Stimulated activated CD8-positive, alpha-beta memory T cell treated with anti-CD3 and anti-CD28 coated beads, Interleukin-4, amount 100 ng/mL, for 1 hour (primary cell): ENCODE measurements around the gene METAP1D.

ENCODE experiments used
- DNase-seq, 2 donors: peaks; one replicate each; pipeline ENCODE4 v3.0.0-alpha.2; 2020; ENCODE audit warnings: low read depth in 2 of 2, low spot score in 1 of 2

Gene METAP1D

DNA sequence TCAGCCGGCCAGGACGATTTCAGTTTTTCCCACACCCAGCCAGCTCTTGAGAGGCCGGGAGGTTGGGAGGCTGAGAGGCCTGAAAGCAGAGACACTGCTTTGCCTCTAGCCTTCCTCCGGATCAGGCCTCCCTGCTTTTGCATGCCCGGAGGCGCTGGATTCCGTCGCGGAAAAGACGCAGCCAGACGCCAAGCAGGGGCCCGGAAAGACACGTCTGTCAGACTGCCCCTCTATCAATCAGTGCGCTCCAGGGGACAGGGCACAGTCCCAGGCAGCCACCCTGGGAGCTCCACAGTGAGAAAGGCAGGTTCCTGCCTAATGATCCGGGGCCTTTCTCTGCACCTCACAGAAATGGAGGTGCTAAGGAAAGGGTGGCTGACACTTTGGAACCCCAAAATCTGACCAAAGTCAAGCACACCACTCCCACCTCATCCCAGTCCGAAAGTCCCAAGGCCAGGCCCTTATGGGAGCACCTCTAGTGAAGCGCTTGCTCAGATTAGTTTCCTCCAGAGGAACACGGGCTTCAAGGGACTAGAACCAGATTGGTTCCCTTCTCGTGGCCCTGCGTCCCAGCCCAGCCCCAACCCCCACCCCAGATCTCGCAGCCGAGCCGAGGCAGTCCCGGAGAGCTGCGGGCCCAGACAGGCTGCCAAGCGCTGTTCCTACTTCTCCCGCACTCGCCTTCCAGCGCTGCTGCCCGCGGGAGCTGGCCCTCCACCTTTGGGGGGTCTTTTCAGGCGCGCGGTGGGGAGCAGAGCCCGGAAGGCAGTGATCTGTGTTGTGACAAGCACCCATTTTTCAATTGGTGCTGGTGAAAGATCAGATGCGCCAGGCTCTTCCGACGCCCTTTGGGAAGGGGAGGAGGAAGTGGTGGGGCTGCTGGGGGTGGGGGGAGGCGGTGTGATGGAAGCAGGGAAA, 90.5 kb downstream of the METAP1D start:
- DNase-seq: no peak

DNA sequence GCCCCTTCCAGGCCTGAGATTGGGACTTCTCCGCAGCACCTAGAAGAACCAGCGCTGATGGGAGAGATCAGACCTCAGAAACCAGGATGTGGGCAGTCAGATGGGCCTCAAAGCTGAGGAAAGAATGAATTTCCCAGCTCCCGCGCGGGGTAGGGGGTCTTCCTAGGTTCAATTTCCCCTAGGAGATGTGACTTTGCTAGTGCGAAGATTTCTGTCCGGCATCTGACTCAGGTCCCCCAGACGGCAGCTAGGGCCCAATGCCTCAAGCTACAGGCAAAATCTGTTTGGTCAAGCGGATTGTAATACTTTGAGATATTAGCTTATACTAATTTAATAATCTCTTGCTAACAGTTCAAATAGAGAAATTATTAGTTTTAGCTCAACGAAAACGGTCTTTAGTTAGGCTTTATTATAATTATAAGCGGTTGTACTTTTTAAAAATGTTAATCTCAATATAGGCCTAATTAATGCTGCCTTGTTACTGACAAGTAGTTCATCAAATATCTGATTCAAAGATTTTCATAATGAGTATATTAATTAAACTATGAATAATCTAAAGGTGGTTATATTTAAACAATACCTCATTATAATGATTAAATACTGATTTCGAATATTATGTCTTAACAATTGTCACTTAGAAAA, 91.4 kb downstream of the METAP1D start:
- DNase-seq: no peak

DNA sequence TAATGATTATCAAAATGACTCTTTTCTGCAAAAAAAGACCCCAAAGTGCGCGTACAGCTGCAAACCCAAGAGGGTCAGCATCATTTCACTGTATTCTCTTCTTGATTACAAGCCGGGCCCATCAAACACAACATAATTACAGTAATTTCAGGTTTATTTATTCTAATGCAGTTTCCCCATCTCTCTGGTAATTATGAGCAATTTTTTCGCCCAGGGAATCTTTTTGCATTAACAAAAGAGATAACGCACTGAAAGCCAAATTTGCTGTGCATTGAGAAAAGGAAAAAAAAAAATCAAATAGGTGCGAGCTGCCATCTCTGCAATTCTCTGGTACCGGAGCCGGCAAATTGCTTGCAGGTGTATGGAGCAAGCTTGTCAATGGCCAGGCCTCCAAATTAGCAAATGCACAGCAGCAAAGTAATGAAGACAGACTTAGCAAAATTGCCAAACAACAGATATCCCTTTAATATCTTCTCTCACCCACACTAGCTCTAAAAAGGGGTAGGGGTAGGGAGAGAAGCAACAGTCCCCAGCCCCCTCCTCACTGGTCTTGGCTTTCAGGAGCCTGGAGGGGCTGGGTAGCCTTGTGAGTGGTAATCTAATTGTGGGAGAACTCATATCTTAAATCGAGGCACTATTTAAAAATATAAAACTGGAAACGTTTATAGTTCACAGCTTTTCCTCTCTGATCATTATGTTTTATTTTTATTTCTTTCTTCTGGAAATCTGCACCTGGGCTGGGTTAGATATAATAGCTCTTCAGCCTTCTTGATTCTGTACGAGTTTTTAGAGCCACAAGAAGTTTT, 92.2 kb downstream of the METAP1D start:
- no peak for DNase-seq

DNA sequence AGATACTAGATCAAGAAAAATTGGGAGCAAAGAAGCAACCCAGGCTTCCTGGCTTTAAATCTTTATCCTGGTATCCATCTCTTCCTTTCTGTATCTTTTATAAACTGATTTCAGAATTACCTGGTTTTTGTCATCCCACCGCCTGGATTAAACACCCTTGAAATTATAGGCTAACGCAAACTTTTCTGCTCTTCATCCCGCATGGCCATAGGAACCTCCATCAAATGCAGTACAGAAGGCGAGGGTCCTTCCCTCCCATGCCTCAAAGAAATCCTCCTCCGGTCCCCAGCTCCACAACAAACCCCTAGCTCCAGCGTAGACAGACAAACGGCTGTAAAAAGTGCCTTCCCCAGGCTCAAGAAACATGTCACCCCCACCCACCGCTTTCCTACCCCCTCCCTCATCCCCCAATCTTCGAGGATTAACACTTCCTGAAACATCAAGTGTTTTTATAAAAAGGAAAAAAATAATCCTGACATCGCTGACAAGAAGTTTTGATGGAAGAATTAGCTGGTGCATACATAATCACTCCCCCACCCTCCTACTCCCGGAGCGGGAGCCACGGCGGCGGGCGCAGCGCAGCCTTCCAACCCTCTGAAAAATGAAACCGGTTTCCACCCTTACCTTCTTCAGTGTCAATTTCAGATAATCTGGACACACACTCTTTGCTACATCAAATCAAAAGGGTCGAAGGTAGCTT, 93.1 kb downstream of the METAP1D start:
- no peak for DNase-seq

DNA sequence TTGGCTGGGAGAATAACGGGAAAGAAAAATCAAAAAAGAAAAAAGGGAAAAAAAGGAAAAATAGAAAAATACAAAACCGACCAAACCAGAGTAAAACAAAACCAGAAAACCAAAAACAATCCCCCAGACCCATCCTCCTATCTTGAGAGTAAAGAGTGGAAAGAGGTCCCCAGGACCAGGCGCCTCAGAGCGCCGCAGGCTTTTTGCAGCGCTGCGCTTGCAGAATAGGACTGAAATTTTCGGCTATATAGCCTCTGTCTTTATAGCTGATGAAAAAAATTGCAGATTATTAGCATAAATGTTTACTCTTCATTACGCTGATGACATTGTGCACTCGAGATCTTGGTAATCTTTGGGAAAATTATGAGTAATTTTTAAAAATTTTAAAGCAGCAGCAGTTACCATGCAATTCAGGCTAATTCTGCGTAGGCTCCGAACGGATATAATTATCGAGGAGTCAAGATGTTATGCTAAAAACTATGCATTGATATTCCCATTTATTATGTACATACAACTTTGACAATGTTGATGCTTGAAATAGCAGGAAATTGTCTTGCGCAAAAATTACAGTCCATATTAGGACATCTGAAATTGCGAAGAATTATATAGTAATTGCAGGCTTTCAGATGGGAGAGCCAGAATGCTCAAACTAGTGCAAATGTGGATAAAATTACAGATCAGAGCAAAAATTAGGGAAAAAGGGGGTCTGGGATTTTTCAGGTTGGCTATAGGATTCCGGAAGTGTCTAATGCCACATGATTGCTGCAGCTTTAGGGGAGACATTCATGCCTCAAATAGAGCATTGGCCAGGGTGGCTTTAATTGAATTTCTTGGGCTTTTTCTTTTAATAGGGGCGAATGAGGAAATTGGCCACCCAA, 93.9 kb downstream of the METAP1D start:
- DNase-seq: no peak

DNA sequence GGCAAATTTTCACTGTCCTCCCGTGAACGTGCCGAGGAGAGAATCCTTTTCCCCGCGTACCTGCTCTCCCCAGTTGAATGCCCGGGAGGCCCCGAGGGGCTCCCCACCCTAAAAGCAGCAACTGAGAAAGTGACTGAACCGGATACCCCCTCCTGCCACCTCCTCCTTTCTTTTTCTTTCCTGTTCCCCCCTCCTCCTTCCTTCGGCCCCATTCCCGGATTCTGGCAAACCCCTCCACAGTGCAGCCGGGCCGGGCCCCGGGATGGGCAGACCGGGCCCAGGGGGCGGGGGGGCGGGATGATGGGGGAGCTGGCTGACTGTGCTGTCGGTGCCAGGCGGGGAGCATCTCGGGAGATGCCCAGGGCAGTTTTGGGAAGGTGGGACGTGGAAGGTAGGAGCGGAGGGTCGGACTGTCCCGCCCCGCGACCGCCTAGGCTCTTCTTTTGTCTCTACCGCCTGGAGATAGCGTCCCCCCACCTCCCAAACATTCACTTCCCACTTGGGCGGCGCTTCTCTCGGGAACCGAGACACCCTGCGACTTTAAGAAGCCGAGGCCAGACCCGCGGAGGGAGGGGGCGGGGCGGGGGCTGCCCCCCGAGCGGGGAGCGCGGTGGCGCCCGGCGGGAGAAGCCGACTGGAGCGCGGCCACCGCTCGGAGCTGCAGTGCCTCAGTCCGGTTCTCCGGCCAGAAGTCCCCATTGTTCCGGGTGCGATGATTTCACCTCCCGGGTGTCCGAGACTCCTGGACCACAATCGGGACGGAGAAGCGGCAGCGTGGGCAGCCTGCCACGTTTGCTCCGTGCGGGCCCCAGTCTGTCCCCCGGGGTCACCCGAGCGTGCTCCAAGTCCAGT, 94.8 kb downstream of the METAP1D start:
- no peak for DNase-seq

DNA sequence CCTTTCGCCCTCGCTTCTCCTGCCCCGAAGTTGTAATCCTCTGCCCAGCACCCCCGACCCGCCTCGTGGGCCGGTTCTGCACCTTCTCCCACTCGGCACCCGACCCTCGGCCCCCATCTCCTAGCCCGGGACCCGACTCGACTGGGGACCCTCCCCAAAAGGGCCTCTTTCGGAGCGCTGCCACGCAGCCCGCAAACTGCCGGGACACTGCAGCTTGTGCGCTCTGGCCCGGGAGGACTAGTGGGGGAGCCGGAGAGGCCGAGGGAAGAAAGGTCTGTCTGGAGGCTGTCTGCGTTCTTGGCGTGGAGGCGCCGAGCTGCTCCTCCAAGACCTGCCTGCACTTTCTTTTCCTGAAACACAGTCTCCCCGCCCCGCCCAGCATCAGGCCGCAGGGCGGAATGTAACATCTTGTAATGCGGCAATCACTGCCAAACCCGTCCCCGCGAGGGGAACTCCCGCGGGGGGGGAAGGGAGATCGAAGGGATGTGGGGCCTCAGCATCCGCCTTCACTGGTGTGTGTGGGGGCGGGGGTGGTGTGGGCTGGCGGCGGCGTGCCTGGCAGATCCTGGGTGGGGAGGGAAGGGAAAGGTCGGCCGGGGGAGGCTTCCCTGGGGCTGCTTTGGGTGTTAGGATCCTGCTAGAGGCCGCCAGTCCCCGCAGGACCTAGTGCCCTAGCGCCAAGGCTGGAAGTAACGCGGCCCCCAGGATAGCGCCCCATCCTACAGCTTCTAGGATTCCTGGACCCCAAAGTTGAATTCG, 95.6 kb downstream of the METAP1D start:
- peak in 1 of 2 donors; percentile 48 for DNase-seq

DNA sequence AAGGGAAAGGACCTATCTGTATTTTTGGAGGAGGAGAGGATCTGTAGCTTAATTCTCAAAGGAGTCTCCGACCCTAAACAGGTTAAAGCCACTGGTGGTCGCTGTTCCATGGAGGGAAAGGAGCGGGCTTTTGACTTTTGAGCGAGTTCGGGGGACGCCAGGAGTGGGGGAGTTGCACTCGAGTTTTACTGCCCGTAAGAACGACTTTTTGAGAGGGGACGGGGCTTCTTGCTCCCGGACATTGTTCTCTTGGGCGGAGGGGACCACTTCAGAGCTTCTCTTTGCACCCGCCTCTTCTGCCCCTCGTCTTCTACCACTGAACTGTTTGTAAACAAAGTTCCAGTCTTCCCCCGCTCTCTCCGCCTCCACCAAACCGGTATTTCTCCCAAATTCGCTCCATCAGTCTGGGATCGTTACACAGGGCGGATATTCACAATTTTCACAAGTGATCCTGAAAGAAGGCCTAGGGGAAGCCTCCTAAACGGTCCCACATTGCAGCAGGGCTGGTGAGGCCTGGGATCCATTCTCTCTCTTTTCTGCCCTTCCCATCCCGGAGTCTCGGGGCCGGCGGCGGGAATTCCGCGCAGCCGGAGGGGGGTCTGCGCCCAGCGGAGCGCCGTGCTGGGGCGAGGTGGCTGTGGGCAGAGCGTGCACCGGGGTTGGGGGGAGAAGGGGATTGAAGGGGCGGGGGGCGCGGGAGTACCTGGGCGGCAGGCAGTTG, 96.3 kb downstream of the METAP1D start:
- DNase-seq: no peak

DNA sequence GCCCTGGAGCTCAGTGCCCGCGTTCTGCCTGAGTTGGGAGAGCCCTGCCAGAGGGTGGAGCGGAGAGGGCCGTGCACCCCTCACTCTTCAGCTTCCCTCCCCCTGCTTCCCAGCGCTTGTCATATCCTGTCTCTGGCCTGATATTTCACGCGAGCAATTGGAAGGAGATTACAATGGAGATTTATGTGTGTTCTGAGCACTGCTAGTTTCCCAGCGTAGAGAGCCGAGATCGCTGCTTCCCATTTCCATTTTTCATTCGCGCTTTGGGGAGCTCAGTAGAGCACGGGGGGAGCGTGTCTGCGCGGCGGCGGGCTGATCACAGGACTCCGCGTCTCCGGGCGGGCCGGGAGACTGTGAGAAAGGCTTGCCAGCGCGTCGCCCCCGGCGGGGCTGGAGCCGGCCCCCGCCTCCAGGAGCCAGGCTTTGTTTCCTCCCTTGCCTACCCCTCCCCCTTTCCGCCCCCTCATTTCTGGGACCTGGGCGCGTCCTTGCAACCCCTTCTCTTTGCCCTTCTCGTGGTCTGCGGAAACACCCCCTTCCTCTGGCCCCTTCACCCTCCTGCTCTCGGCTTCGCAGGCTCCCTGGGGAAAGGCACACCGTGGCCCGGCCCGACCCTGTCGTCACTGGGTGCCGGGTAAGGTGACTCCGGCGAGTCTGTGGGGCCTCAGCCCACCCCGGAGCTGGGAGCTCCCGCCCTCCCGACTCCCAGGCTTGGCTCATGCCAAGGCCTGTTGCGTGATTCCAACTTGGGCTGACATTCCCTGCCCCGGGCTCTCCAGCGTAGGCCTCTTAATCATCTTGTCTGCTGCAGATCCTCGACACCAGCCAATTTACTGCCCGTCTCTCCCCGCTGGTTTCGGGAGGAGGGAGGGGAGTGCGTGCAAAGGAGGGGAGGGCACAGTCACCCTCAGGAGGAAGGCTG, 97.1 kb downstream of the METAP1D start:
- no peak for DNase-seq

DNA sequence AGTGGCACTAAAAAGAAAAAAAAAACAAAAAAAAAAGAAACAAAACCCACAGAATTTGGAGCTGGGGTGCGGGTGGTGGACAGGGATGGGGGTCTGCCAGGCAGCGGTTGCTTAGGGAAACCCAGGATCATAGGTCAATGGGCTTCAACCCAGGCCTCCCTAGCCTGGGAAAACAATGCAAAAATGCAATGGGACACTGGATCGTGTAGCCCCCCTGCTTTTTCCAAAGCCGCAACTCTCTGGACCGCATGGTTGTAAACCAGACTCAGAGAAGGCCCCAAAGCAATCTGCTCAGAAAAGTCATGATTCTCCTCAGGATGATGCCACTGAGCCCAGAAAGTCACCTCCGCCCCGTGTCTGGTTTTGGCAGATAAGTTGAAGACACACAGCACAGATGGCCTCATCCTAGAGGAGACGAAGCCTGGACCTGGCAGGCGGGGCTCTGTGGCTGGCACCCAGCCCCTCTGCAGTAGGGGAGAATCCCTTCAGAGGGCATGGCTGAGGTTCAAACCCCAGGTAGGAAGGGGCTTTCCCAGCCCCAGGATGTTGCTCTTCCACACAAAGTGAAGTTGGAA, 97.9 kb downstream of the METAP1D start:
- DNase-seq: no peak

DNA sequence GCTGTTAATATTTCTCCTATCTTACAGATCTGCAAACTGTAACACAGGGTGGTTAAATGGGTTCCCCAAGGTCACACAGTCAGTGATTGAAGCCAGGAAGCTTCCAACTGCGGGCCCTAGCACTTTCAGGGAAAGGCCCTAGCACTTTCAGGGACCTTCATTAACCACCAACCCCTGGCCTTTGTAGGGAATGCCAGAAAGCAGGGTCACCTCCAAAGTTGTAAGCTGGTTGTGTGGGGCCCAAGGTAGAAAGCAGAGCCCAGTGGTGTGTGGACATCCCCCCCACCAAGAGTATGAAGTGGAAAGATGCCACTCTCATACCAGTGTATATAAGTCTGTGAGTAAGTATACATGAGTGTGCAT, 98.5 kb downstream of the METAP1D start:
- no peak for DNase-seq

DNA sequence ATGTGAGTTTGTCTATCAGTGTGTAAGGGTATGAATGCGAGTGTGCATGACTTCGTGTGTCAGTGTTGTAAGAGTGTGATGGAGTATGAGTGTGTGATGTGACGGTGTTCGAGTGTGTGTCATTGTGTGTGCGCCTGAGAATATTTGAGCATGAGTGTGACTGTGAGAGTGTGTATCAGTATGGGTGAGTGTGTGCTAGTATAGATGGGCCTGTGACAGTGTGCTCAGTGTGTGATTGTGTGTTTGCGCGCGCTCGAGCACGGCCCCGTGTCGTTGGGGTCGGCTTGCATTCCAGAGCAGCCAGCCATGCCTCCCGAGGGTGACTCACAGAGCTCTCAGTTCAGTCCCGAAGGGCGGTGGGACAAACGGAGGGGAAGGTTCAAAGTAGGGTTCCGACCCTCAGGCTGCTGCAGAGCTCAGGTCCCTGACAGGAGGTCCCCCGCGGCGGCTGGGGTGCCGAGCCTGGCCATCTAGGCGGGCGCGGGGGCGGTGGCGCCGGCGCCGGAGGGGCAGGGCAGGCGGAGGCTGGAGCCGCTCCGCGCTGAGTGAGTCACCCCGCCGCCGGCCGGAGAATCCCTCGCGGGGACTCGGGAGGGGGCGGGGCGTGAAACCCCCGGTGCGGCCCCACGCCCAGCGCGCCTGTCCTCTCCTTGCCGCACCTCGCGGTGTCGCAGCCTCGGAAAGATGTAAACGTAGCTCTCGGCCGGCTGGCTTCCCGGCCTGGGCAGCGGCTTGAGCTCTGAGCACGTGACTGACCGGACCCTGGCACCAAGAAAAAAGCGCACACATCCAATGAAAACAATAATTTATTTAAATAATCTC, 99.1 kb downstream of the METAP1D start:
- no peak for DNase-seq

DNA sequence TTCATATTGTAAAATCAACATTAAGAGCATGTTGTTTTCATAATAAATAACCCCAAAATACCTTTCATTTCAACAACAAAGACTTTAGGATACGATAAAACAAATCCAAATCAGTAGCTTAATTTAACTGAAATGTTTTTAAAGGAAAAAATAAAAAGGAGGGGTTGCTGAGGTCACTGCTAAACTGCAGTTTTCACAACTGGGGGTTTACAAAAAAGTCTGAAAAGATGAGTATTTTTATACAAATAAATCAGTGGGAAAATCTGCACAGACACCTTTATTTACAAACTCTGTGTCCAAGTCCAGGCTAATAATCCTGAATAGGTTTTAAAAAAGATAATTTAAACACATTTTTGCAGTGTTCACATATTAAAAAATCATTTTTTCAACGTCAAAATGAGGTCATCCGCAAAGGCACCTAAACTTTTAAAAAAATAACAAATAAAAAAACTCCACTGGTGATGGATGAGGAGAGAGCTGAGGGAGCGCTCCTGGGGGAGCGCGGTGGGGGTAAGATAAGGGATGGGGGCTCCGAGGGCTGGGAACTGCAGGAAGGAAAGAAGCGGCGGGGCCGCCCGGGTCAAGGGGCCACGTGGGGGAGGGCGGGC, 99.8 kb downstream of the METAP1D start:
- DNase-seq: no peak

DNA sequence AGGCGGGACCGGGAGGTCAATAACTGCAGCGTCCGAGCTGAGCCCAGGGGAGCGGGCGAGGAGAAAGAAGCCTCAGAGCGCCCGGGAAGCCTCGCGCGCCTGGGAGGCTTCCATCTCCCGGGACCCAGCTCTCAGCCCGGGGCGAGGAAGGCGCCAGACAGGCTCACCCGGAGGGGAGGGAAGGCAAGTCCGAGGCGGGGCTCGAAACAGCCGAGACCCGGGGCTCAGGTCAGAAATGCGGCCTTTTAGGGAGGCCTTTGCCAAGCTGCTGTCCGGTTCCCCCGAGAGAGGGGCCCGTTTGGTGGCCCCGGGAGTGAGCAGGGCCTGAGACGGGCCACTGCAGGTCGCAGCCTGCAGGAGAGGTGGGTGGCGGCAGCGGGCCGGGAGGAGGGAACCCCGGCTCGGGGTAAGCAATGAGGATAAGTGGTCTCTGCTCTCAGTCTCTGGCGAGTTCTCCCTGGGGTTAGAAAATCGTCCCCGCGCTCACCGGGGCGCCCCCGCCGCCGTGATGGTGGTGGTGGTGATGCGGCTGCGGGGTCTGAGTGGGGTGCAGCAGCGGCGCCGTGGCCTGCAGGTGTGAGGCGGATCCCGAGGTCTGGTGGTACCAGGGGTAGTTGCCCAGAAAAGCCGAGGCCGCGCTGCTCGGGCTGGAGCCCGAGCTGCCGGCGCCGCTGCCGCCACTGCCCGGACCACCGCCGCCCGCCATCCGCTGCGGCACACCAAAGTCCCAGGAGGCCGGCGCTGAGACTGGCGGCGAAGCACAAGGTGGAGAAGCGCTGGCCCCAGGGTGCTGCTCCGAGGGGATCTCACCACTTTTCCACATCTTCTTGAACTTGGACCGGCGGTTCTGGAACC, 100.6 kb downstream of the METAP1D start:
- DNase-seq: no peak
